Fibroblast of upper back skin (primary cell): ENCODE measurements around the gene EMP2.
A peak's percentile ranks its signal among the peaks of the same experiment; 100 is the strongest.
"Not testable (repeated sequence)": the region's sequence is repeated elsewhere in the genome, so short reads cannot be mapped to it uniquely, and the experiment has no call there.

ENCODE experiments used
- DNase-seq: peaks from one replicate; pipeline ENCODE4 v3.0.0-alpha.2; 2013

EMP2 gene

GRCh38 chr16:10577305-10578202 lies 2.8 kb downstream of the EMP2 start:
- DNase-seq = peak; percentile 72

GRCh38 chr16:10576390-10577304 lies 3.8 kb downstream of the EMP2 start:
- DNase-seq = no peak

- DNase-seq = peak; percentile 31
Observed at GRCh38 chr16:10575506-10576130, 4.8 kb downstream of the EMP2 start.

GRCh38 chr16:10572611-10573010 lies 7.8 kb downstream of the EMP2 start:
- no peak for DNase-seq

GRCh38 chr16:10571354-10571753 lies 9.0 kb downstream of the EMP2 start:
- DNase-seq = no peak

- DNase-seq = no peak
Observed at GRCh38 chr16:10569621-10570020, 10.8 kb downstream of the EMP2 start.

- DNase-seq = no peak
Observed at GRCh38 chr16:10566613-10567012, 13.8 kb downstream of the EMP2 start.

GRCh38 chr16:10565167-10565566 lies 15.2 kb downstream of the EMP2 start:
- no peak for DNase-seq

GRCh38 chr16:10564591-10564990 lies 15.8 kb downstream of the EMP2 start:
- DNase-seq = no peak

- DNase-seq = no peak
Observed at GRCh38 chr16:10562361-10562899, 18.0 kb downstream of the EMP2 start.

- no peak for DNase-seq
Observed at GRCh38 chr16:10561425-10561824, 19.0 kb downstream of the EMP2 start.

GRCh38 chr16:10561001-10561400 lies 19.4 kb downstream of the EMP2 start:
- no peak for DNase-seq

- not testable (repeated sequence) for DNase-seq
Observed at GRCh38 chr16:10559792-10560191, 20.6 kb downstream of the EMP2 start.

- no peak for DNase-seq
Observed at GRCh38 chr16:10558746-10559641, 21.4 kb downstream of the EMP2 start.

GRCh38 chr16:10558305-10558704 lies 22.1 kb downstream of the EMP2 start:
- DNase-seq = no peak

- DNase-seq = no peak
Observed at GRCh38 chr16:10557750-10558149, 22.6 kb downstream of the EMP2 start.

GRCh38 chr16:10556236-10556635 lies 24.2 kb downstream of the EMP2 start:
- DNase-seq = peak; percentile 5

- DNase-seq = no peak
Observed at GRCh38 chr16:10554569-10554968, 25.8 kb downstream of the EMP2 start.

- no peak for DNase-seq
Observed at GRCh38 chr16:10552998-10553491, 27.4 kb downstream of the EMP2 start.

- DNase-seq = no peak
Observed at GRCh38 chr16:10552281-10552680, 28.1 kb downstream of the EMP2 start.

- no peak for DNase-seq
Observed at GRCh38 chr16:10551881-10552280, 28.5 kb downstream of the EMP2 start.

GRCh38 chr16:10548404-10548803 lies 32.0 kb downstream of the EMP2 start:
- no peak for DNase-seq
